H1 (cell line): ENCODE data around the gene CDON. TPM values are rescaled to one million over a fixed set of nuclear protein-coding genes. Genes with fewer than 3 reads are reported as not detected.

Experiments used
- CTCF ChIA-PET: fragments of 300-600 bp; sonication (Branson Sonifier 250); formaldehyde crosslinking; loops from one replicate; lab custom pipeline; 2021; ENCODE audit not compliant: partially characterized antibody; lab: Charles Lee
- POLR2A ChIA-PET: fragments of 300-600 bp; sonication (Branson Sonifier 250); formaldehyde crosslinking; loops from one replicate; lab custom pipeline; 2021; ENCODE audit warnings: inconsistent platforms; ENCODE audit not compliant: partially characterized antibody; lab: Charles Lee
- DNase-seq, 2 experiments: peaks; one replicate each; pipeline versions ENCODE4 v3.0.0 to v3.0.0-alpha.2; 2010 to 2022; ENCODE audit warnings: low spot score in 2 of 2, low read depth in 1 of 2, mixed read lengths in 1 of 2
- FAIRE-seq: peaks from 2 replicates; lab custom pipeline; 2011; peaks lifted over from hg19 to GRCh38; lab: Jason Lieb, UNC
- H2AFZ ChIP-seq: 2 replicates; pipeline ENCODE4 v1.8.1; 2012; ENCODE audit warnings: low read length, inconsistent platforms
- H2AK5ac ChIP-seq: 2 replicates; pipeline ENCODE4 v1.6.1; 2013; ENCODE audit warnings: low read depth, low read length
- H2BK120ac ChIP-seq: replicated peaks from 2 replicates; pipeline ENCODE3; 2013; ENCODE audit warnings: low read depth, low read length, inconsistent platforms
- H2BK12ac ChIP-seq: 2 replicates; pipeline ENCODE4 v1.6.1; 2013; ENCODE audit warnings: low read depth, low read length
- H2BK15ac ChIP-seq: 2 replicates; pipeline ENCODE4 v1.6.1; 2013; ENCODE audit warnings: low read length
- H2BK20ac ChIP-seq: 2 replicates; pipeline ENCODE4 v1.6.1; 2013; ENCODE audit warnings: low read length
- H2BK5ac ChIP-seq: 2 replicates; pipeline ENCODE4 v1.6.1; 2013; ENCODE audit warnings: low read depth, low read length
- H3K14ac ChIP-seq: 2 replicates; pipeline ENCODE4 v1.6.1; 2013; ENCODE audit warnings: inconsistent platforms; ENCODE audit not compliant: insufficient read length
- H3K18ac ChIP-seq: 2 replicates; pipeline ENCODE4 v1.6.1; 2013; ENCODE audit warnings: low read length; ENCODE audit errors: extremely low read depth
- H3K23ac ChIP-seq: 2 replicates; pipeline ENCODE4 v1.6.1; 2013; ENCODE audit warnings: inconsistent platforms; ENCODE audit not compliant: insufficient read length
- H3K23me2 ChIP-seq: 2 replicates; pipeline ENCODE4 v1.6.1; 2013; ENCODE audit warnings: low read depth, low read length
- H3K27ac ChIP-seq: 2 replicates; pipeline ENCODE4 v1.6.1; 2011; ENCODE audit warnings: low read depth, low read length, inconsistent platforms
- H3K27me3 ChIP-seq, 4 experiments: replicated peaks in 1 of 4; 1 replicate in 1 of 4; 2 replicates in 3 of 4; pipeline versions ENCODE4 v1.6.1 to v1.8.1; 2011 to 2013; ENCODE audit warnings: low read length in 3 of 4, mild to moderate bottlenecking in 3 of 4, inconsistent platforms in 2 of 4, mixed read lengths in 2 of 4, moderate library complexity in 1 of 4; ENCODE audit not compliant: control insufficient read depth in 3 of 4, insufficient read depth in 3 of 4; ENCODE audit errors: extremely low read depth in 1 of 4
- H3K36me3 ChIP-seq, 4 experiments: 2 replicates each; pipeline versions ENCODE4 v1.6.1 to v1.8.1; 2011 to 2013; ENCODE audit warnings: mild to moderate bottlenecking in 4 of 4, low read length in 3 of 4, moderate library complexity in 2 of 4, control low read depth in 1 of 4, inconsistent platforms in 1 of 4; ENCODE audit not compliant: insufficient read depth in 4 of 4, control insufficient read depth in 2 of 4
- H3K4ac ChIP-seq: replicated peaks from 2 replicates; pipeline ENCODE3; 2013; ENCODE audit warnings: low read length, low read depth, mixed read lengths, inconsistent platforms; ENCODE audit not compliant: insufficient read length
- H3K4me1 ChIP-seq, 4 experiments: replicated peaks in 1 of 4; 1 replicate in 1 of 4; 2 replicates in 3 of 4; pipeline versions ENCODE4 v1.6.1 to v1.8.1; 2011 to 2013; ENCODE audit warnings: low read length in 3 of 4, inconsistent platforms in 2 of 4, mixed read lengths in 1 of 4; ENCODE audit not compliant: insufficient read depth in 4 of 4, control insufficient read depth in 3 of 4
- H3K4me2 ChIP-seq, 2 experiments: 2 replicates each; pipeline versions ENCODE4 v1.6.1 to v1.8.1; 2011 to 2013; ENCODE audit warnings: low read depth in 2 of 2, low read length in 2 of 2, control low read depth in 1 of 2, inconsistent platforms in 1 of 2, mild to moderate bottlenecking in 1 of 2; ENCODE audit not compliant: insufficient read depth in 1 of 2
- H3K4me3 ChIP-seq, 4 experiments: fragments of 200-600, 300-600 bp in 1 of 4; sonication (generic), shearing (Covaris generic), sonication (Bioruptor Twin) in 1 of 4; 2 replicates each; pipeline versions ENCODE4 v1.5.1 to v1.8.1; 2011 to 2016; ENCODE audit warnings: low read length in 4 of 4, low read depth in 3 of 4, control low read depth in 2 of 4, inconsistent platforms in 2 of 4, mild to moderate bottlenecking in 2 of 4, mixed read lengths in 1 of 4, moderate library complexity in 1 of 4; ENCODE audit not compliant: insufficient read depth in 2 of 4; ENCODE audit errors: extremely low read depth in 1 of 4
- H3K56ac ChIP-seq: replicated peaks from 2 replicates; pipeline ENCODE3; 2013; ENCODE audit warnings: low read depth, mild to moderate bottlenecking, mixed read lengths, low read length, inconsistent platforms; ENCODE audit not compliant: insufficient read length
- H3K79me1 ChIP-seq: 2 replicates; pipeline ENCODE4 v1.6.1; 2013; ENCODE audit warnings: low read depth, low read length, control low read depth
- H3K79me2 ChIP-seq, 2 experiments: 2 replicates each; pipeline versions ENCODE4 v1.6.1 to v1.8.1; 2012 to 2013; ENCODE audit warnings: low read length in 2 of 2, mild to moderate bottlenecking in 2 of 2, inconsistent platforms in 1 of 2; ENCODE audit not compliant: insufficient read depth in 2 of 2, control insufficient read depth in 1 of 2
- H3K9ac ChIP-seq, 4 experiments: replicated peaks in 1 of 4; 1 replicate in 1 of 4; 2 replicates in 3 of 4; pipeline versions ENCODE4 v1.6.1 to v1.8.1; 2011 to 2013; ENCODE audit warnings: low read depth in 3 of 4, low read length in 3 of 4, control low read depth in 2 of 4, mild to moderate bottlenecking in 2 of 4, moderate library complexity in 2 of 4, inconsistent platforms in 1 of 4; ENCODE audit errors: extremely low read depth in 1 of 4
- H3K9me3 ChIP-seq, 2 experiments: 2 replicates each; pipeline versions ENCODE4 v1.6.1 to v1.8.1; 2012 to 2013; ENCODE audit warnings: mild to moderate bottlenecking in 2 of 2, moderate library complexity in 2 of 2, control low read depth in 1 of 2, inconsistent platforms in 1 of 2, low read depth in 1 of 2, low read length in 1 of 2, mixed read lengths in 1 of 2; ENCODE audit not compliant: insufficient read depth in 2 of 2
- H4K20me1 ChIP-seq, 2 experiments: replicated peaks in 1 of 2; 2 replicates each; pipeline versions ENCODE3 to v1.8.1; 2011 to 2013; ENCODE audit warnings: inconsistent platforms in 2 of 2, low read length in 2 of 2, mild to moderate bottlenecking in 1 of 2; ENCODE audit not compliant: insufficient read depth in 2 of 2, control insufficient read depth in 1 of 2
- H4K5ac ChIP-seq: 2 replicates; pipeline ENCODE4 v1.6.1; 2013; ENCODE audit warnings: low read length, low read depth, mixed read lengths, inconsistent platforms; ENCODE audit not compliant: insufficient read length
- H4K8ac ChIP-seq: 2 replicates; pipeline ENCODE4 v1.8.0; 2013; ENCODE audit warnings: mild to moderate bottlenecking, moderate library complexity, low read length, inconsistent platforms; ENCODE audit not compliant: insufficient read depth; ENCODE audit errors: extremely low read depth
- H4K91ac ChIP-seq: replicated peaks from 2 replicates; pipeline ENCODE3; 2013; ENCODE audit warnings: low read length, mixed read lengths, inconsistent platforms; ENCODE audit not compliant: insufficient read length
- JUN ChIP-seq: IDR thresholded peaks from 2 replicates; pipeline ENCODE4 v1.6.1; 2011; ENCODE audit warnings: low read depth, mild to moderate bottlenecking, improper control_type of control experiment, low read length
- KDM1A ChIP-seq: fragments of 200-600, 300-600 bp; sonication (generic); IDR thresholded peaks from 2 replicates; pipeline ENCODE4 v1.7.1; 2016; ENCODE audit warnings: mild to moderate bottlenecking, low read length, borderline replicate concordance
- KDM4A ChIP-seq: IDR thresholded peaks from one replicate; pipeline ENCODE4 v1.7.1; 2012; ENCODE audit warnings: low read depth, mild to moderate bottlenecking, moderate library complexity, low read length, inconsistent platforms; ENCODE audit not compliant: severe bottlenecking
- RNF2 ChIP-seq: fragments of 200-900, 300-1000 bp; sonication (generic); IDR thresholded peaks from 2 replicates; pipeline ENCODE4 v1.7.1; 2016; ENCODE audit warnings: borderline replicate concordance, low read depth, mild to moderate bottlenecking, antibody characterized with exemption, low read length; ENCODE audit not compliant: poor library complexity, severe bottlenecking; ENCODE audit errors: missing control alignments
- SAP30 ChIP-seq: fragments of 300-600 bp; sonication (generic); IDR thresholded peaks from 2 replicates; pipeline ENCODE4 v1.7.1; 2012; ENCODE audit warnings: low read length, moderate library complexity, mild to moderate bottlenecking, inconsistent platforms; ENCODE audit not compliant: insufficient read depth, insufficient replicate concordance
- SIRT6 ChIP-seq: IDR thresholded peaks from one replicate; pipeline ENCODE4 v1.7.1; 2012; ENCODE audit warnings: low read length, inconsistent platforms
- TBP ChIP-seq: IDR thresholded peaks from 2 replicates; pipeline ENCODE4 v1.6.1; 2011; ENCODE audit warnings: low read depth, low read length, improper control_type of control experiment
- WGBS, 2 experiments: shearing (Covaris generic) in 1 of 2; methylation state at CpG; one replicate each; pipeline versions ENCODE4 v1.1.6 to v1.1.7; 2013 to 2015; ENCODE audit warnings: low lambda C conversion rate in 2 of 2, mixed read lengths in 2 of 2, inconsistent platforms in 1 of 2, low coverage in 1 of 2, missing lambda C conversion rate in 1 of 2; ENCODE audit not compliant: insufficient replicate concordance in 2 of 2, insufficient coverage in 1 of 2, insufficient read length in 1 of 2; ENCODE audit errors: extremely low coverage in 1 of 2, missing lambda C conversion rate in 1 of 2; 5-methylcytosine and 5-hydroxymethylcytosine counted together
- polyA plus RNA-seq, 7 experiments: library from polyadenylated mRNA; depleted of rRNA in 3 of 7; stranded (reverse) in 5 of 7; unstranded in 2 of 7; fragments of >200 nt in 5 of 7; fragments of 200-250 nt in 2 of 7; gene quantifications; 1 replicate in 5 of 7; 2 replicates in 1 of 7; 4 replicates in 1 of 7; pipeline versions ENCODE4 v1.2.1 to v1.2.3, GENCODE V29; 2011 to 2013; ENCODE audit warnings: missing spikeins in 2 of 7, mixed read lengths in 2 of 7
- total RNA-seq: library from RNA; stranded (reverse); fragmentation: NEBNext Ultra II Directional; extraction: Animal tissue kit (Norgen Biotek cat#: 25700); gene quantifications from 2 replicates; pipeline ENCODE4 v1.2.1, GENCODE V29; 2021

The CDON gene
- total and polyA plus RNA-seq, 2 of the 8 experiments (the other 6 are each of a cell fraction or from before 2014, with no cell fraction given), result 11.0 to 32.5 TPM

DNA sequence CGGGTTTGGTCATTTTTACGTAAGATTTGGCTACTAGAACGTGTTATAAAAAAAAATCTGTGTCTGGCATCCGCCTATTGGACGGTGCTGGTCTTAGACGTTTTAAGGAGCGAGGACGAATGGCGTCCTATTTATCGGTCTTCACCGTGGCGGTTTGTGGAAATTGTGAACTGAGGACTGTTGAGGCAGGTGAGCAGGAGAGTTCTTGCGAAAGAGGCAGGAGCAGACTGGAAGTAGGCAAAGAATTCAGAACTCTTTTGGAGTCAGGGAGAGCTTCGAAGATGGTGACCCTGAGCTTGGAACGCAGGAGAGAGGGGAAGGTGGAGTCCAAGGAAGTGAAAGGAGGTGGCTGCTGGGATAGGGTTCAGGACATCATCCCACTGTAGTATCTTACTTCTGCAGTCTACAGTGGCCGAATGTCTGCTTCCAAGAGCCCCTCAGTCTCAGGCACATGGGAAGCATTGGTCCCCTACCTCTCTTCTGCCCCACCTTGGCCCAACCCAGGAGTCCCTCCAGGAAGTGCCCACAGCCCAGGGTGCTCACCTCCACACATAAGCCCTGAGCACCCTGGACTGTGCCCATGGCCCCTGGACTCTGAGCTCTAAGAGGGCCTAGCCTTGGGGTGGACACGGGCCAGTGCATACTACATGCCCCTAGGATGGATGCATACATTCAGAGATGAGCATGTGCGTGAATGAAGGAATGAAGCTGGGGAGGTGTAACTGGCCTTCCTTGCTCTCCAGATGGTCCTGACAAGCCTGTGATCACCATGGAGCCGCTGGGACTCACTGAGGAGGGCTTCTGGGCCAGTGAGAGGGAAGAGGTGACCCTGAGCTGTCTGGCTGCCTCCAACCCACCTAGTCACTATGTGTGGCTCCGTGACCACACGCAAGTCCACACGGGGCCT lies 113.1 kb downstream of the CDON start:
- 92% methylated on average over 22 of the region's 22 CpGs; no CpG with 5 or more reads in 1 of the 2 experiments for WGBS, 2 experiments
- H3K14ac ChIP-seq, result no peak overlapping the region

More for the DNA sequence above, 113.1 kb downstream of the CDON start:
- H3K4me1 ChIP-seq, result peaks cover 0 to 2% (median 0%) of the 10 kb centered on the region in 4 experiments; a peak in 3 of 7 replicates
- no peak overlapping the region for H3K18ac ChIP-seq
- H3K23me2 ChIP-seq, result no peaks in the 10 kb centered on the region
- H2BK5ac ChIP-seq, result no peak overlapping the region
- no peak overlapping the region for H4K5ac ChIP-seq
- H3K56ac ChIP-seq, result no peak overlapping the region
- H2AFZ ChIP-seq, result no peak overlapping the region
- FAIRE-seq, result no peak
- H3K4ac ChIP-seq, result no peak overlapping the region
- H3K23ac ChIP-seq, result no peak overlapping the region
- H3K9ac ChIP-seq, result no peak overlapping the region
- H2BK15ac ChIP-seq, result no peak overlapping the region
- H2AK5ac ChIP-seq, result no peak overlapping the region
- no peaks in the 10 kb centered on the region for H4K20me1 ChIP-seq
- no peaks in the 10 kb centered on the region for H3K79me1 ChIP-seq
- CTCF ChIA-PET, result interaction anchor here (0.8 to 2.9 kb wide), 5 partner anchors 8 to 244 kb away, joined by 3 to 17 read pairs (median 4); no protein-coding TSS in a partner anchor
- no peak overlapping the region for H4K91ac ChIP-seq
- peak in 1 of 2 experiments; percentile 37 for DNase-seq
- H3K27me3 ChIP-seq, result no peaks in the 10 kb centered on the region
- no peaks in the 10 kb centered on the region for H3K36me3 ChIP-seq
- TF ChIP-seq TBP (no peak), JUN (no peak), SIRT6 (no peak), RNF2 (no peak), KDM1A (no peak), SAP30 (no peak), KDM4A (no peak)
- H2BK20ac ChIP-seq, result no peak overlapping the region
- POLR2A ChIA-PET, result interaction anchor here (1.8 kb wide), 1 partner anchor 11 kb away, joined by 5 read pairs; no protein-coding TSS in a partner anchor
- H2BK120ac ChIP-seq, result no peak overlapping the region
- no peak overlapping the region for H4K8ac ChIP-seq
- H3K79me2 ChIP-seq, result no peaks in the 10 kb centered on the region
- H3K9me3 ChIP-seq, result no peaks in the 10 kb centered on the region
- H2BK12ac ChIP-seq, result no peak overlapping the region
- no peak overlapping the region for H3K4me2 ChIP-seq
- H3K27ac ChIP-seq, result no peak overlapping the region
- no peak overlapping the region for H3K4me3 ChIP-seq
